GM12892 (cell line): ENCODE measurements around the gene WNT7B.
A peak's percentile ranks its signal among the peaks of the same experiment; 100 is the strongest.

Experiments
- DNase-seq: peaks from one replicate; pipeline ENCODE4 v3.0.0; 2011; ENCODE audit not compliant: insufficient read length
- FAIRE-seq: peaks from 2 replicates; lab custom pipeline; 2011; peaks lifted over from hg19 to GRCh38; lab: Jason Lieb, UNC
- POLR2A ChIP-seq: IDR thresholded peaks from 2 replicates; pipeline ENCODE4 v1.6.1; 2011; ENCODE audit warnings: low read depth, low read length, control low read depth
- POLR2AphosphoS5 ChIP-seq: IDR thresholded peaks from 2 replicates; pipeline ENCODE4 v1.6.1; 2011; ENCODE audit warnings: low read depth, low read length, control low read depth
- TAF1 ChIP-seq: IDR thresholded peaks from 2 replicates; pipeline ENCODE4 v1.6.1; 2011; ENCODE audit warnings: low read depth, mild to moderate bottlenecking, control low read depth, low read length, borderline replicate concordance

WNT7B gene

DNA sequence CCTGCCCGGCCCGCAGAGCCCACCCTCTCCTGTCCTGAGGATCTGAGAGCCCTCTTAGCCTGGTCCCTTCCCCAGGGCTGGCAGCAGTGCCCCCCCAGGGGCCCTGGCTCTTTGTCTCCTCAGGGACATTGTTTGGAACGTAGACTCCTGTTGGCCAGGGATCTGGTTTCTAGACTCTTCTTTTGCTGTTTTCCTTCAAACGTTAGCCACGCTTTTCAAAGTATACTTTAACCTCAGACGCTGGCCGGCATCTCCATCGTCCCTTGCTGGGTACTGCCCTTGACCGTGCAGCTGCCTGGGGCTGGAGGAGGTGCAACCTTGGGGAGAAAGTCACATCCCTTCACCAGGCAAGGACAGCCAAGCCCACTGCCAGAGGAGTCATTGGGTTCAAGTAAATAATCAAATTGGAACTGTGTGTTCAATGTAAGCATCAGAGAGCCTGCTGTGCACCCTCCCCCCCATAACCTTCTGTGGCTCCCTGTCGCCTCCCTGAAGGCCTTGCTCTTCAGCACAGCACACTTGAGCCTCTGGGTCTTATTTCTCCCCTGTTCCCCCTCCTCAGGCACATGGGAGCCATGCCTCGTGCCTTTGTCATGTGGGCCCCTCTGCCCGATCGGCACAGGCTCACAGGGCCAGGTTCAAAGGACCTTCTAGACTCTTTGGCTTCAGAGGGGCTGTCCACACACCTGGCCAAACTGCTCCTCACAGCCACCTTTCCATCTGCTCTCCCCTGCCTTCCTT is 21.8 kb upstream of the WNT7B start:
- DNase-seq (no peak), FAIRE-seq (no peak)
- no peak for TF ChIP-seq POLR2A
- no peak for TF ChIP-seq TAF1
- TF ChIP-seq POLR2AphosphoS5 = no peak

DNA sequence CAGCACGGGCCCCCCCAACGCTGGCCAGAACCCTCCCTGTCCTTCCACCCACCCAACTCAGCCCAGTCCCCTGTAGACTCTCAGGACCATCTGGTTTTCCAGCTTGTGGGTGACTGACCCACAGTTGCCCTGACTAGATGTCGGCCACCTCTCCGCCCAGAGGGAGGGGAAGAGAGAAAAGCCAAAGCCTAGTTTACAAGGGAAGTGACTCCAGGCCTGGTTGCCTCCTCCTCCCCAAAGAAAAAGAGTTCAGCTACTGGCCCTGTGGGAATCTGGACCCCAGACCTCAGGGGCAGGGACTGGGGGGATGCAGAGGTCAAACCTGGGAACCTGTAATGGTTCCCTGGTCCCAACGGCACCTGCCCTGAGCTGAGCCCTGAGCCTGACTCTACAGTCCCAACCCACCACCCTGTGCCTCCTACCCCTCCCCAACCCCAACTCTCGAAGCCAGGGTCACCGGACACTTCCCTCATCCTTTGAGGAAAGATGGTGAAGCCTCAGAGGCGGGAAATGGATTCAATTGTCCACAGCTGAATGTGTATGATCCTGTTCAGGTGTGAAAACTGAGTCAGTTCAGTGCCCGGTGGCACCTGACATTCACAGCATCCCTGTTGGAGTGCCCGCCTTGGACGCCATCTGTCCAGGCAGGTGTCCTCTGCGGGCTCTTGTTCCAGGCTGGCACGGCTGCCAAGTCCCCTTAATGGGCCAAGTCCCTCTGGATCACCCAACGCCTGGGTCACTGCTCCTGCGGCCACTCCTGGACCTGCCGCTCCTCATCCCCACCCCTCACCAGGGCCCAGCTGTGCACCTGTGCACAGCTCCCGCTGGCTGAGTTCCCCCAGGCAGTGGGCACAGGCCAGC is 21.0 kb upstream of the WNT7B start:
- DNase-seq = no peak
- TF ChIP-seq POLR2A (no peak), POLR2AphosphoS5 (no peak), TAF1 (no peak)
- FAIRE-seq = no peak

DNA sequence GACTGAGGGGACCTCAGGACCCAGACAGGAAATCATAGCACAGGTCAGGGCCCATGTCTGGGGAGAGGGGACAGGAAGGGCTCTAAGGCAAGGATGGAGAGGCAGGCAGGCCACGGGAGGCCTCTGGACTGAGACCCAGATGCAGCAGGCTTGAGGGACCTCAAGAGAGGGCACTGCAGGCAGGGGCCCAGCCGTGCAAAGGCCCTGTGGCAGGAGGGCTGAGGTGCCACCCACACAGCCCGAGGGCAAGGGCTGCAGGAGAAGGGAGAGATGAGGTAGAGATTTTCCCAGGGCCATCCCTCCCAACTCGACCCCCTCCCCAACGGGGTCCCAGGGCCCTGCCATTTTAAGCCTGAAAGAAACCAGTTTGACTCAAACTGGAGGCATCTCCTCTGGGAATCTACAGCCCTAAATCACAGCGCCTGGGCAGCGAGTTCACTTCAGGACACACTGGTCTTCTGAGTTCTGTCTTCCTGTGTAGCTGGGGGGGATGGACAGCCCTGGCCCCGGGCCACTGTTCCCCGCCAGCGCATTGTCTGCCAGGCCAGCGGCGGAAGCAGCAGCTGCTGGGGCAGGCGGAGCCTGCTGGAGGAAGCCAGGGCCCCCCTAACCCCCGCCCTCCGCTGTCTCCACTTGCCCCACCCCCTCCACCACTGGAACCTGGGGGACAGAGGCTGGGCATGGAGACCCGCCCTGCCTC is 20.3 kb upstream of the WNT7B start:
- DNase-seq (no peak), FAIRE-seq (no peak)
- TF ChIP-seq POLR2AphosphoS5 (no peak), POLR2A (no peak), TAF1 (no peak)

DNA sequence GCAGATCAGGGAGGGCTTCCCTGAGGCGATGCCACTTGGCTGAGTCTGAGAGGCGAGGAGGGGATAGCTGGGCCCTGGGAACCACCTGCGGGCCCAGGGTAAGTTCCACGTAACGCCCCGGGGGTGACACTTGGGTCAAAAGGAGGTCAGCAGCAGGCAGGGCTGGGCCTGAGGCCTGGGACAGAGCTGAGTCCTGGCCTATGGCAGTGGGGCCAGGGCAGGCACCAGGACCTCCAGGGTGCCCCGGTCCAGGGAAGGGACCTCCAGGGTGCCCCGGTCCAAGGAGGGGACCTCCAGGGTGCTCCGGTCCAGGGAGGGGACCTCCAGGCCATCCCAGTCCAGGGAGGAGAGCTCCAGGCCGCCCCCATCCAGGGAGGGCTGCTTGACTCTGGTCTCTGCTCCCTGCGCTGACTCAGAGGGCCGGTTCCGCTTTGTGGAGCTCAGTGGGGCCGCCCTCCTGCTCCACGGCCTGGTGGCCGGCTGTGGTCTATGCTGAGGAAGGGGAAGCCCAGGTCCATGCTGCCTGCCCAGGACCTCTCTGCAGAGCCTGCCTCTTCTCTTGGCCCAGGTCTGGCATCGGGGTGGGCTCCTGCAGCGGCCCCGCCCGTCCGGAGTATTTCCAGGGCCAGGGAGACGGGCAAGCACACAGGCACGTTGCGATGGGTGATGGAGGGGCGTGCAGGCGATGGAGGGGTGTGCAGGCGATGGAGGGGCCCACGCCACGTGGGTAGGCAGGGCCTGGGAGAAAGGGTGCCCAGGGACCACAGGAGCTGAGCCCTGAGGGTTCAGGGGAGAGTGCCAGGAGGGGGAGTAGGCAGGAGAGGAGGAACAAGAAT is 19.5 kb upstream of the WNT7B start:
- no peak for TF ChIP-seq POLR2A
- no peak for TF ChIP-seq TAF1
- no peak for TF ChIP-seq POLR2AphosphoS5
- no peak for FAIRE-seq
- DNase-seq = no peak

DNA sequence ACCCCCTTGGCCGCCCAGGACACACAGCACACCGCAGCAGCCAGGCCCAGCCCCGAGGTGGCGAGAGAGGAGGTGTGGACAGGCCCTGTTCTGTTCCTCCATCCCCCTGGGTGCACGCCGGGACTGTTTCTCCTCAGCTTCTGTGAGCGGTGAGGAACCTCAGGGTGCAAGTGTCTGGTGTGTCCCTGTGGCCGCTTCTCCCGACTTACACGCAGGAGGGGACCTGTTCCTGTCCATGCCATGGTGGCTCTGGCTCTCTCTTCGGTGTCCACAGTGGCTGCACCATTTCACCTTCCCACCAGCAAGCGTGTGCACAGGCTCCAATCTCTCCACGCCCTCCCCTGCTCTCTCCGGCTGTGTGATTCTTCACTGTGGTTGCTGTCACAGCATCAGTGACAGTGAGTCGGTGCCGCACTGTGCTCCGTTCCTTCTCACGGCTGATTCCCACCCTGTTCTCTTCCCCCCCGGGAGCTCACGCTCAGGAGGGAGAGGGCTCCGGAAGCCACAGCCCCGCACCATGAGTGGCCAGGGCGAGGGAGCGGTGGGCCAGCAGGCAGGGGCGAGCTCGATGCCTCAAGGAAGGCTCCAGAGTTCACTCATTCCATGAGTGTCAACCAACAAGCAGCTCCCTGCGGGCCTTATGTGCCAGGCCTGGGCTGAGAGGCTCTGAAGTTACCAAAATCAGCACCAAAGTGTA is 18.6 kb upstream of the WNT7B start:
- no peak for DNase-seq
- TF ChIP-seq TAF1 (no peak), POLR2A (no peak), POLR2AphosphoS5 (no peak)
- no peak for FAIRE-seq

DNA sequence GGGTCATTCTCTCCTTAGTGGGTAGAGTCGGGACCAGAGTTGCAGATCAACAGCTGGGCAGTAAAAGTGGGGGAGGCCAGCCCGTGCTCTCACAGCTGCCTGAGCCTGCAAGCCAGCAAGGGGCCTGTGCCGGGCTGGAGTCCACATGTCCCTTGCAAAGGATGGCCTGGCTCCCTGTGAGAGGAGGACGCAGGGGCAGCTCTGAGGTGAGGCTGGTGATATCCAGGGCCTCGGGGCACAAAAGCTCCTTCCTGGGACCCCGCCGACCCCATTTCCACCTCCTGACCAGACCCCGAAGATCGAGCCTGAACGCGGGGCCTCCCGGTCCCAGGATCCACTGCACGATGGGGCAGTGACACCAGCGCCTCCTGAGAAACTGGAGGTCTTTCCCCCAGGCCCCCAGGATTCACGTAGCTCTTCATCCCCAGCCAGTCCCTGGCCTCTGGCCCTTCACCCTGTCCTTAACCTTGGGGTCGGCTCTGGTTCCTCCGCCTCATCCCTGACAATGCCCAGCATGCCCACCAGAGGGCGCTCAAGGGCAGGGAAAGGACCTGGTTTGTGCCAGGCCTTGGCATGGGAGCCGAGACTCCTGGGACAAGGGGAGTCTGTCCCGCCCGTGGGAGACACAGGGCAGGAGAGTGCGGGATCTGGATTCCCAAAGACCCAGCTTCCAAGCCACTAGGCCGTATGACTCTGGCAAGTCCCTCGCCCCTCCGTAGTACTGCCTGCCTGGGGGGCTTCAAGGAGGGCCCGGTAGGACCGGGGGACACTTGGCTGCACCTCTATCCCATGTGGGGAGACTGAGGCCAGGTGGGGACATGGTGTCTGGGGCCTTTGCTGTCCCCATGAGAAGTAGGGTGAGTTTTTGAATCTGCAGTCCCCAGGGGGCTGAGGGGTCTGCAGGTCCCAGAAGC is 17.8 kb upstream of the WNT7B start:
- TF ChIP-seq POLR2A (no peak), POLR2AphosphoS5 (no peak), TAF1 (no peak)
- peak; percentile 78 for DNase-seq
- FAIRE-seq = peak; percentile 81

DNA sequence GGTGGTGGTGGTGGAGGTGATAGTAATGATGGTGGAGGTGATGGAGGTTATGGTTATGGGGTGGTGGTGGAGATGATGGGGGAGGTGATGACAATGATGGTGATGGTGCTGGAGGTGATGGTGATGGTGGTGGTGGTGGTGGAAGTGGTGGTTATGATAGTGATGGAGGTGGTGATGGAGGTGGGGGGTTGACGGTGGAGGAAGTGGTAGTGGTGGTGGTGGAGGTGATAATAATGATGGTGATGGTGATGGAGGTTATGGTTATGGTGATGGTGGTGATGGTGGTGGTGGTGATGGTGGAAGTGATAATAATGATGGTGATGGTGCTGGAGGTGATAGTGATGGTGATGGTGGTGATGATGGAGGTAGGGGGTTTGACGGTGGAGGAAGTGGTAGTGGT is 16.9 kb upstream of the WNT7B start:
- peak; percentile 53 for FAIRE-seq
- TF ChIP-seq TAF1 (no peak), POLR2A (no peak), POLR2AphosphoS5 (no peak)
- DNase-seq = no peak

DNA sequence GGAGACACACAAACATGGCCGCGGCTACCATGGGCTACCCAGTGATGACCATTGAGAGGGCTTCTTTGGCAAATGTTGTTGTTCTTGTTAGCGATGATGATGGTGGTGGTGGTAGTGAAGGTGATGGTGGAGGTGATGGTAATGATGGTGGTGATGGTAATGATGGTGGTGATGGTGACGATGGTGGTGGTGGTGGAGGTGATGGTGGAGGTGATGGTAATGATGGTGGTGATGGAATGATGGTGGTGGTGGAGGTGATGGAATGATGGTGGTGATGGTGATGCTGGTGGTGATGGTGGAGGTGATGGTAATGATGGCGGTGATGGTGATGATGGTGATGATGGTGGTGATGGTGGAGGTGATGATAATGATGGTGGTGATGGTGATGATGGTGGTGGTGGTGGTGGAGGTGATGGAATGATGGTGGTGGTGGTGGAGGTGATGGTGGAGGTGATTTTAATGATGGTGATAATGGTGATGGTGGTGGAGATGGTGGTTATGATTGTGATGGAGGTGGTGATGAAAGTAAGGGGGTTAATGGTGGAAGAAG is 16.3 kb upstream of the WNT7B start:
- FAIRE-seq = no peak
- TF ChIP-seq POLR2AphosphoS5 = no peak
- no peak for TF ChIP-seq POLR2A
- TF ChIP-seq TAF1 = no peak
- no peak for DNase-seq

DNA sequence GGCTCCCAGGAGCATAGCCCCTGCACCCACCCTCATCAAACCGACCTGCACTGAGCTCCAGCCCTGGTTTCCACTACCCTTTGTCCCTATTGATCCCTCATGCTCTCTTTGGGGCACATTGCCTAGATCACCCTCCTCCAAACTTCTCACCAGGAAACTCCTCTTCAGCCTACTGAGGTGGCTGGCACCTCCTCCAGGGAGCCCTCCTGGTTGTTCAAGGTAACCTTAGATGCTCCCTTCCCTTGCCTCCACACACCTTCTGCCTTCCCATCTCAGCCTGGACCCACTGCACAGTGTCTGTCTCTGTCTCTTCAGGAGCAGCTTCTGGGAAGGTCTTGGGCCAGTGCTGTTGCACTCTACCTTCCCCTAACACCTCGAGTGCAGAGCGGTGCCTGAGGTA is 15.8 kb upstream of the WNT7B start:
- DNase-seq (no peak), FAIRE-seq (no peak)
- TF ChIP-seq POLR2AphosphoS5 (no peak), POLR2A (no peak), TAF1 (no peak)
